ENCODE data around the gene PTPRR. TPM values are rescaled to one million over a fixed set of nuclear protein-coding genes. Genes with fewer than 3 reads are reported as not detected.

PTPRR gene
- total and polyA plus RNA-seq, 2 of the 4 experiments (the other 2 are of a cell fraction), result 0.18 to 0.21 TPM

DNA sequence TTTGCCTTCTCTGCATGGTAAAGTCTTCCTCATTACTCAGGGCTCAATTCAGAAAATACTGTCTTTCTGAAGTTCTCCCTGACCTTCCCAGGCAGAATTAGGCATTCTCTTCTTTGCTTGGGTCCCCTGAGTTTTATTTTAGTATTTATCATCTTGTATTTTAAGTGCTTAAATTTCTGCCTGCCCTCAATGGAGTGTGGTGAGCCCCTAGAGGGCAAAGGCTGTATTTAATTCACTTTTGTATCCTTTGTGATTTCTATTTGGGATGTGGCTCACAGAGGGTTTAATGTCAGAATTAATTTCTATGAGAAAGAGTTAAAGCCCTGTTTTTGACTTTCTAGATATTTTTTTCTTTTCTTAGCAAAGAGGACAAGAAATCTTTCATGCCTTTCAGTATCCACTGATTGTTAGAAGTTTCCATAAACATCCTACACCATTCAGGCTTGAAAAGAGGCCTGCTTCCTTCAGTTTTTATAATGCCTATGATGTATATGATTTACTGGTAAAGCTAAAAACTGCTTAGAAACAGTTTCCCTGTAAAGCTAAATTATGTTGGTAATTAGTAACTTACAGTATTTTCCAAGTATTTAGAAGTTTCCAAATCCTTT is 227.8 kb downstream of the PTPRR start:
- Histone ChIP-seq H3K4ac (ENCODE audit: low read depth, low read length) (no peak overlapping the region), H4K8ac (ENCODE audit: low read depth in 2 of 2, low read length in 2 of 2) (no peak overlapping the region), H3K79me1 (ENCODE audit: low read depth in 1 of 2, low read length in 2 of 2) (no peaks in the 10 kb centered on the region), H4K5ac (ENCODE audit: low read depth, low read length) (no peak overlapping the region), H4K20me1 (ENCODE audit: insufficient read depth, low read length) (no peaks in the 10 kb centered on the region), H3K56ac (ENCODE audit: extremely low read depth, insufficient read depth, low read length) (no peak overlapping the region), H3K27me3 (ENCODE audit: control insufficient read depth, insufficient read depth, low read length) (no peaks in the 10 kb centered on the region), H2BK5ac (ENCODE audit: low read depth, low read length, poor library complexity, severe bottlenecking) (peak overlapping the region; percentile 1), H3K9me3 (ENCODE audit: control insufficient read depth, insufficient read depth, low read length) (no peaks in the 10 kb centered on the region), H2AFZ (replicated peaks; ENCODE audit: low read length, poor library complexity) (no peak overlapping the region), H2BK120ac (ENCODE audit: low read depth, low read length) (no peak overlapping the region), H3K18ac (ENCODE audit: low read depth, low read length) (no peak overlapping the region), H3K27ac (ENCODE audit: insufficient read depth, low read length) (no peak overlapping the region), H3K9me1 (ENCODE audit: insufficient read depth, low read length) (no peaks in the 10 kb centered on the region; the same call in 1 of the 2 replicates), H2AK5ac (ENCODE audit: low read depth, low read length) (no peak overlapping the region), H3K4me1 (ENCODE audit: control insufficient read depth, insufficient read depth, low read length) (peaks cover 2% of the 10 kb centered on the region; the same call in 1 of the 2 replicates), H2BK15ac (ENCODE audit: low read depth, low read length) (no peak overlapping the region), H4K91ac (ENCODE audit: insufficient read depth, low read depth, low read length) (no peak overlapping the region), H2BK20ac (ENCODE audit: low read depth, low read length) (no peak overlapping the region), H3K9ac (ENCODE audit: low read depth, low read length) (no peak overlapping the region), H3K36me3 (ENCODE audit: control insufficient read depth, insufficient read depth, low read length) (no peaks in the 10 kb centered on the region), H3K4me3 (ENCODE audit: insufficient read depth, low read depth, low read length) (no peak overlapping the region), H3K14ac (replicated peaks; ENCODE audit: low read depth, low read length) (no peak overlapping the region), H3K23ac (ENCODE audit: low read depth, low read length) (no peak overlapping the region), H2AK9ac (replicated peaks; ENCODE audit: low read depth, low read length, poor library complexity) (no peak overlapping the region), H3K4me2 (ENCODE audit: low read depth, low read length) (no peak overlapping the region)
- BruUV-seq (replicated peaks), result no TSS peak
- peak; percentile 29 for DNase-seq
- POLR2A ChIA-PET (ENCODE audit: unreplicated experiment), result no interaction called here
- intact Hi-C loops (cut with micrococcal nuclease), result no loop called here
- CTCF ChIA-PET, result interaction anchor here (0.6 kb wide), 1 partner anchor 95 kb away, joined by 4 read pairs; no protein-coding TSS in a partner anchor
- peak; percentile 53; the same call in 1 of the 2 replicates for ATAC-seq (ENCODE audit: low read depth)
- dilution Hi-C loops (cut with HindIII; ENCODE audit: low sequenced_read_pairs, unreplicated experiment), result no loop called here
- in situ Hi-C loops (cut with MboI; ENCODE audit: low sequenced_read_pairs), result no loop called here
- TF ChIP-seq CHD1 (IDR thresholded peaks at IDR 0.05; ENCODE audit: low read depth, low read length) (no peak), SMC3 (IDR thresholded peaks at IDR 0.05; ENCODE audit: low read depth, low read length) (peak; percentile 25; the same call in 1 of the 2 replicates), RAD21 (IDR thresholded peaks at IDR 0.05; ENCODE audit: low read length) (peak; percentile 60)
- TF ChIP-seq, protein P1, sequence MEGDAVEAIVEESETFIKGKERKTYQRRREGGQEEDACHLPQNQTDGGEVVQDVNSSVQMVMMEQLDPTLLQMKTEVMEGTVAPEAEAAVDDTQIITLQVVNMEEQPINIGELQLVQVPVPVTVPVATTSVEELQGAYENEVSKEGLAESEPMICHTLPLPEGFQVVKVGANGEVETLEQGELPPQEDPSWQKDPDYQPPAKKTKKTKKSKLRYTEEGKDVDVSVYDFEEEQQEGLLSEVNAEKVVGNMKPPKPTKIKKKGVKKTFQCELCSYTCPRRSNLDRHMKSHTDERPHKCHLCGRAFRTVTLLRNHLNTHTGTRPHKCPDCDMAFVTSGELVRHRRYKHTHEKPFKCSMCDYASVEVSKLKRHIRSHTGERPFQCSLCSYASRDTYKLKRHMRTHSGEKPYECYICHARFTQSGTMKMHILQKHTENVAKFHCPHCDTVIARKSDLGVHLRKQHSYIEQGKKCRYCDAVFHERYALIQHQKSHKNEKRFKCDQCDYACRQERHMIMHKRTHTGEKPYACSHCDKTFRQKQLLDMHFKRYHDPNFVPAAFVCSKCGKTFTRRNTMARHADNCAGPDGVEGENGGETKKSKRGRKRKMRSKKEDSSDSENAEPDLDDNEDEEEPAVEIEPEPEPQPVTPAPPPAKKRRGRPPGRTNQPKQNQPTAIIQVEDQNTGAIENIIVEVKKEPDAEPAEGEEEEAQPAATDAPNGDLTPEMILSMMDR (conservative IDR thresholded peaks at IDR 0.05; ENCODE audit: low read depth, low read length), result peak; percentile 51

Measured in IMR-90 (cell line).